HFFc6 (cell line): ENCODE results near the gene SLC12A6. TPM values are rescaled to one million over a fixed set of nuclear protein-coding genes. Genes with fewer than 3 reads are reported as not detected.
"Not testable (repeated sequence)": the region's sequence is repeated elsewhere in the genome, so short reads cannot be mapped to it uniquely, and the experiment has no call there.

Experiments
- DNase-seq: peaks from one replicate; pipeline ENCODE4 v3.0.0-alpha.2; 2018
- H3K27ac Mint-ChIP-seq: 2 replicates; pipeline ENCODE4 v1.8.0; 2020; ENCODE audit warnings: mild to moderate bottlenecking, mixed read lengths
- H3K27me3 Mint-ChIP-seq: 2 replicates; pipeline ENCODE4 v1.8.0; 2021; ENCODE audit warnings: mild to moderate bottlenecking, moderate library complexity, mixed read lengths; ENCODE audit not compliant: insufficient read depth
- H3K36me3 Mint-ChIP-seq: 2 replicates; pipeline ENCODE4 v1.8.0; 2021; ENCODE audit warnings: low read depth, mixed read lengths
- H3K4me1 Mint-ChIP-seq: 2 replicates; pipeline ENCODE4 v1.8.0; 2020; ENCODE audit warnings: low read depth, mixed read lengths
- H3K4me3 Mint-ChIP-seq: 2 replicates; pipeline ENCODE4 v1.8.0; 2020; ENCODE audit warnings: mild to moderate bottlenecking, moderate library complexity, mixed read lengths
- H3K9me3 Mint-ChIP-seq: 2 replicates; pipeline ENCODE4 v1.8.0; 2020; ENCODE audit warnings: mild to moderate bottlenecking, mixed read lengths
- CTCF ChIP-seq: fragments of 200-600 bp; sonication (generic); IDR thresholded peaks from 2 replicates; pipeline ENCODE4 v1.5.0; 2021; ENCODE audit warnings: antibody characterized with exemption, mild to moderate bottlenecking
- long read RNA-seq: library from polyadenylated mRNA; unstranded; transcript quantifications from one replicate; pipeline ENCODE4 v2.0.0, GENCODE V29; 2019
- total RNA-seq, 6 experiments: library from RNA; stranded (reverse); fragmentation: NEBNext Ultra II Directional; extraction: Animal tissue kit (Norgen Biotek cat#: 25700); gene quantifications; 2 replicates in 1 of 6; 3 replicates in 5 of 6; pipeline ENCODE4 v1.2.3, GENCODE V29; 2021

SLC12A6 gene
- total RNA-seq = 10 to 100 TPM in 1 of 6 experiments, 1 to 10 TPM in 5; 6.5 to 10.7 (median 8.3) TPM
- long read RNA-seq, partial matches to known transcripts = 1 of 1 reads
- long read RNA-seq, other reads (novel, unspliced or antisense) = 0 of 1 reads

DNA sequence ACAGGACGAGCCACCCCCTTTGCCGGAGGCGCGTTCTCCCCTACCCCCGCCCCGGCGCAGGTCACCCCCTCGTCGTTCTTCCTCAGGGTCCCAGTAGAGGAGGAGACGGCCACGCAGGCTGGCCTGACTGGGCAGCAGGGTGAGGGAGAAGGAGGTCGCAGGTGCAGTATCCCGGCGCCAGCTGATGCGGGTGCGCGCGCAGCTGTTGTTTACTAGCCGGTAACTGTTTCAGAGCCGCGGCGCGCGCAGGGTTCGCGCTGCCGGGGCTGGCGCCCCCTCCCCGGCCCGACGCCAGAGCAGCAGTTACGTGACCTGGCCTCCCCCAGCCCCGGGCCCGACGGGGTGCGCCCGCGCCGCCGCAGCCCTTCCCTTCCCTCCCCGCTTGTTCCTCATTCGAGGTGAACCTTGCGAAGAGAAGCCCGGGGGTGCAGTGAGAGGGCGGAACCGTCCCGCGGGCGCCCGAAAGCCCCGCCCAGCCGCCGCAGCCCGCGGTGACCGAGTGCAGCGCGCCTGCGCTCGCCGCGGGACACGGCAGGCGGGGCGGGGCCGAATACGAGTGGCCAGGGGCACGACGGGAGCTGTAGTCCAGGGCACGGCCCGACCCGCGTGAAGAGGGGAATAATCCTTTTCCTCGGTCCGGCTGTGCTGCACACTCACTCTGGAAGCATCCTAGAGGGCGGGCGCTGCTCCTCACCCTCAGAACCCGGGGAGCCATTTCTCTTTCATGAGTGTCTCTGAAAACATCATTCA lies at the start of gene SLC12A6:
TSS of gene SLC12A6 (minus strand) at position 225 of the 750 bp plus-strand sequence. CDS start 1,101 bp downstream, outside the sequence.
- TF ChIP-seq CTCF = peak; percentile 7; the same call in 1 of the 2 replicates
- Mint-ChIP-seq H3K9me3 (peaks cover 4% of the 10 kb centered on the region), H3K27me3 (no peaks in the 10 kb centered on the region), H3K36me3 (peaks cover 18% of the 10 kb centered on the region), H3K27ac (peak within 1 kb of the TSS; percentile 54), H3K4me3 (peak within 1 kb of the TSS; percentile 91), H3K4me1 (peaks cover 52% of the 10 kb centered on the region)
- DNase-seq = peak; percentile 94

- not testable (repeated sequence) for H3K4me1 Mint-ChIP-seq, DNase-seq, H3K9me3 Mint-ChIP-seq, H3K36me3 Mint-ChIP-seq, H3K27ac Mint-ChIP-seq, H3K4me3 Mint-ChIP-seq
- peaks cover 11% of the 10 kb centered on the region for H3K27me3 Mint-ChIP-seq
These were observed 44.4 kb upstream of the SLC12A6 start for GRCh38 chr15:34381829-34382521.

DNA sequence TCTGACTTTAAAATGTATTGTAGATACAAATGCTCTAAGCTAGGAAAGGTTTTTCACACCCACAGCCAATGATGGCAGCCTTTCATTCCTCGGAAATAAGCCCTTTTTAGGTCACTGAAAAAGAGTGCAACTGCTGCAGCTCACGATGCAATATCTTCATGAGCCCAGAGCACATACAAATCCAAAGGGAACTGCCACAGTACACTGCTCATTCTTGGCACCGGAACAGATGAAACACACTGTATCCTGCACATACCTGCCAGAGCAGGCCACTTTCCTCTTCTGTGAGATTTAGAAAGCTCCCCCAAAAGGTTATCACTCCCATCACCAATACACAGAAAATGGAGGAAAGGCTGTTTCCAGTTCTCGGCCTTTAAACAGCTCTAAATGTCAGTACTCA lies 42.9 kb upstream of the SLC12A6 start:
- peaks cover 17% of the 10 kb centered on the region for H3K27me3 Mint-ChIP-seq
- H3K4me3 Mint-ChIP-seq, H3K27ac Mint-ChIP-seq, H3K9me3 Mint-ChIP-seq, DNase-seq, H3K4me1 Mint-ChIP-seq, H3K36me3 Mint-ChIP-seq: not testable (repeated sequence)

GRCh38 chr15:34376856-34377255 lies 39.3 kb upstream of the SLC12A6 start:
- no peaks in the 10 kb centered on the region for H3K4me1 Mint-ChIP-seq
- H3K4me3 Mint-ChIP-seq = no peak overlapping the region
- no peaks in the 10 kb centered on the region for H3K36me3 Mint-ChIP-seq
- H3K9me3 Mint-ChIP-seq = no peaks in the 10 kb centered on the region
- no peak for DNase-seq
- no peak for TF ChIP-seq CTCF
- no peak overlapping the region for H3K27ac Mint-ChIP-seq
- peaks cover 17% of the 10 kb centered on the region for H3K27me3 Mint-ChIP-seq

- DNase-seq, H3K4me1 Mint-ChIP-seq, H3K27ac Mint-ChIP-seq, H3K9me3 Mint-ChIP-seq, H3K36me3 Mint-ChIP-seq, H3K4me3 Mint-ChIP-seq: not testable (repeated sequence)
- H3K27me3 Mint-ChIP-seq = peaks cover 17% of the 10 kb centered on the region
These were observed 38.0 kb upstream of the SLC12A6 start for GRCh38 chr15:34375541-34375940.

- Mint-ChIP-seq H3K36me3 (no peaks in the 10 kb centered on the region), H3K27me3 (peaks cover 17% of the 10 kb centered on the region), H3K27ac (no peak overlapping the region), H3K4me1 (peaks cover 8% of the 10 kb centered on the region), H3K4me3 (no peak overlapping the region), H3K9me3 (no peaks in the 10 kb centered on the region)
- no peak for DNase-seq
- no peak for TF ChIP-seq CTCF
These were observed 37.2 kb upstream of the SLC12A6 start for GRCh38 chr15:34374816-34375215.

GRCh38 chr15:34373951-34374350 lies 36.4 kb upstream of the SLC12A6 start:
- Mint-ChIP-seq H3K9me3 (no peaks in the 10 kb centered on the region), H3K27me3 (peaks cover 17% of the 10 kb centered on the region), H3K36me3 (no peaks in the 10 kb centered on the region), H3K4me3 (no peak overlapping the region), H3K27ac (no peak overlapping the region), H3K4me1 (peaks cover 12% of the 10 kb centered on the region)
- no peak for DNase-seq
- no peak for TF ChIP-seq CTCF
